WTC11 (cell line): ENCODE data around the gene ATXN10.

Experiments used
- CREB1 ChIP-seq: sonication (generic); formaldehyde crosslinking; IDR thresholded peaks from 2 replicates; pipeline ENCODE4 v1.8.0; 2023; ENCODE audit warnings: mild to moderate bottlenecking, missing genetic modification reagents
- EMX1 ChIP-seq: fragments of 250-450 bp; sonication (Bioruptor Pico); IDR thresholded peaks from 2 replicates; pipeline ENCODE4 v1.8.0; 2021; ENCODE audit warnings: mild to moderate bottlenecking
- ESRRA ChIP-seq: sonication (generic); formaldehyde crosslinking; IDR thresholded peaks from 2 replicates; pipeline ENCODE4 v1.8.1; 2022; ENCODE audit warnings: mild to moderate bottlenecking, missing genetic modification reagents, borderline replicate concordance
- FOXP1 ChIP-seq: sonication (generic); formaldehyde crosslinking; IDR thresholded peaks from 2 replicates; pipeline ENCODE4 v1.8.0; 2022; ENCODE audit warnings: missing genetic modification reagents, mild to moderate bottlenecking, moderate library complexity, borderline replicate concordance
- JUN ChIP-seq: sonication (generic); formaldehyde crosslinking; IDR thresholded peaks from 2 replicates; pipeline ENCODE4 v1.8.0; 2023; ENCODE audit warnings: mild to moderate bottlenecking, missing genetic modification reagents
- KAT7 ChIP-seq: sonication (generic); formaldehyde crosslinking; IDR thresholded peaks from 2 replicates; pipeline ENCODE4 v1.8.1; 2023; ENCODE audit warnings: missing genetic modification reagents, mild to moderate bottlenecking, borderline replicate concordance
- RELA ChIP-seq: sonication (generic); formaldehyde crosslinking; IDR thresholded peaks from 2 replicates; pipeline ENCODE4 v1.8.1; 2022; ENCODE audit warnings: missing genetic modification reagents, mild to moderate bottlenecking, borderline replicate concordance
- TF ChIP-seq, protein P1 (sequence below): sonication (generic); formaldehyde crosslinking; IDR thresholded peaks from 2 replicates; pipeline ENCODE4 v1.8.0; 2022; ENCODE audit warnings: mild to moderate bottlenecking, missing genetic modification reagents
- TF ChIP-seq, protein P2 (sequence below): fragments of 200-600 bp; IDR thresholded peaks from 2 replicates; pipeline ENCODE4 v1.8.0; 2022; ENCODE audit warnings: antibody characterized with exemption
- TF ChIP-seq, protein P3 (sequence below): sonication (generic); formaldehyde crosslinking; IDR thresholded peaks from 2 replicates; pipeline ENCODE4 v1.8.1; 2022; ENCODE audit warnings: low read depth, missing genetic modification reagents, borderline replicate concordance
- TF ChIP-seq, protein P4 (sequence below): sonication (generic); formaldehyde crosslinking; IDR thresholded peaks from 2 replicates; pipeline ENCODE4 v1.8.1; 2023; ENCODE audit warnings: mild to moderate bottlenecking, missing genetic modification reagents, moderate library complexity
- TF ChIP-seq, protein P5 (sequence below): fragments of 250-450 bp; sonication (Bioruptor Pico); IDR thresholded peaks from 2 replicates; pipeline ENCODE4 v1.9.0; 2021; ENCODE audit warnings: mild to moderate bottlenecking, borderline replicate concordance
- TF ChIP-seq, protein P6 (sequence below): sonication (generic); formaldehyde crosslinking; IDR thresholded peaks from 2 replicates; pipeline ENCODE4 v1.8.1; 2023; ENCODE audit warnings: mild to moderate bottlenecking, missing genetic modification reagents, borderline replicate concordance
- TF ChIP-seq, protein P7 (sequence below): fragments of 250-450 bp; sonication (Bioruptor Pico); IDR thresholded peaks from 2 replicates; pipeline ENCODE4 v1.9.0; 2021; ENCODE audit warnings: mild to moderate bottlenecking

DNA sequence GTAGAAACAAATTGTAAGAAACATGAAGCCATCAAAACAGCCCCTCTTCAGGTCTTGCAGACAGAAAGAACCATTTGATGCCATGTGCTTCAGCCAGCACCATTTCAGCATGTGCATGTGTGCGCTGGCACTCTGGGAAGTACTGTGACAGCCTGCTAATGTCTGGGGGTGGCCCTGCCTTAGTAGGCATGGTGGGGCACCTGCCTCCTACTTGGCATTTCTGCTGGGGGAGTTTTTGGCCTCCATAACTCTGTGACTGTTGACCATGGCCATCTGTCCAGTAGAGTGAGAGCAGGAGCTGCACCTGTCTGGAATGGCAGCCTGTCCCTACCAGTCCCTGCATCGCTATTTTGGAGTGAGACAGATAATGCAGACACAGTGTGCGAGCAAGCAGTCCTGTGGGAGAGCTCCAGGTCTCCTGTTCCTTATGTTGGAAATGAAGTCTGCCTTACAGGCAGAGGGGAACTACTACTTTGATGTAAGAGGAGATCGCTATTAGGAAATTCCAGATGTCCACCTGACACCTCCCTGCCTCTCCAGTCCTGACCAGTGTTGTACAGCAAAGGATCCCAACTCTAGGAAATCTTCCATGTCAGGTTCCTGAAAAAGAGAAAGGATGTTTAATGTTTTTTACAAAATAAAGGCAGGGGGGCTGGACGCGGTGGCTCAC lies 102.5 kb downstream of the ATXN10 start:
- TF ChIP-seq, protein P1, sequence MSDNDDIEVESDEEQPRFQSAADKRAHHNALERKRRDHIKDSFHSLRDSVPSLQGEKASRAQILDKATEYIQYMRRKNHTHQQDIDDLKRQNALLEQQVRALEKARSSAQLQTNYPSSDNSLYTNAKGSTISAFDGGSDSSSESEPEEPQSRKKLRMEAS (CRISPR knock-in tag) = no peak
- TF ChIP-seq, protein P2, sequence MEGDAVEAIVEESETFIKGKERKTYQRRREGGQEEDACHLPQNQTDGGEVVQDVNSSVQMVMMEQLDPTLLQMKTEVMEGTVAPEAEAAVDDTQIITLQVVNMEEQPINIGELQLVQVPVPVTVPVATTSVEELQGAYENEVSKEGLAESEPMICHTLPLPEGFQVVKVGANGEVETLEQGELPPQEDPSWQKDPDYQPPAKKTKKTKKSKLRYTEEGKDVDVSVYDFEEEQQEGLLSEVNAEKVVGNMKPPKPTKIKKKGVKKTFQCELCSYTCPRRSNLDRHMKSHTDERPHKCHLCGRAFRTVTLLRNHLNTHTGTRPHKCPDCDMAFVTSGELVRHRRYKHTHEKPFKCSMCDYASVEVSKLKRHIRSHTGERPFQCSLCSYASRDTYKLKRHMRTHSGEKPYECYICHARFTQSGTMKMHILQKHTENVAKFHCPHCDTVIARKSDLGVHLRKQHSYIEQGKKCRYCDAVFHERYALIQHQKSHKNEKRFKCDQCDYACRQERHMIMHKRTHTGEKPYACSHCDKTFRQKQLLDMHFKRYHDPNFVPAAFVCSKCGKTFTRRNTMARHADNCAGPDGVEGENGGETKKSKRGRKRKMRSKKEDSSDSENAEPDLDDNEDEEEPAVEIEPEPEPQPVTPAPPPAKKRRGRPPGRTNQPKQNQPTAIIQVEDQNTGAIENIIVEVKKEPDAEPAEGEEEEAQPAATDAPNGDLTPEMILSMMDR = no peak
- TF ChIP-seq KAT7 (CRISPR knock-in tag) = no peak
- no peak for TF ChIP-seq RELA (CRISPR knock-in tag)
- TF ChIP-seq, protein P3, sequence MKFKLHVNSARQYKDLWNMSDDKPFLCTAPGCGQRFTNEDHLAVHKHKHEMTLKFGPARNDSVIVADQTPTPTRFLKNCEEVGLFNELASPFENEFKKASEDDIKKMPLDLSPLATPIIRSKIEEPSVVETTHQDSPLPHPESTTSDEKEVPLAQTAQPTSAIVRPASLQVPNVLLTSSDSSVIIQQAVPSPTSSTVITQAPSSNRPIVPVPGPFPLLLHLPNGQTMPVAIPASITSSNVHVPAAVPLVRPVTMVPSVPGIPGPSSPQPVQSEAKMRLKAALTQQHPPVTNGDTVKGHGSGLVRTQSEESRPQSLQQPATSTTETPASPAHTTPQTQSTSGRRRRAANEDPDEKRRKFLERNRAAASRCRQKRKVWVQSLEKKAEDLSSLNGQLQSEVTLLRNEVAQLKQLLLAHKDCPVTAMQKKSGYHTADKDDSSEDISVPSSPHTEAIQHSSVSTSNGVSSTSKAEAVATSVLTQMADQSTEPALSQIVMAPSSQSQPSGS = no peak
- TF ChIP-seq FOXP1 = no peak
- no peak for TF ChIP-seq CREB1 (CRISPR knock-in tag)
- TF ChIP-seq EMX1 (CRISPR knock-in tag) = no peak
- TF ChIP-seq JUN (CRISPR knock-in tag) = no peak
- TF ChIP-seq, protein P4, sequence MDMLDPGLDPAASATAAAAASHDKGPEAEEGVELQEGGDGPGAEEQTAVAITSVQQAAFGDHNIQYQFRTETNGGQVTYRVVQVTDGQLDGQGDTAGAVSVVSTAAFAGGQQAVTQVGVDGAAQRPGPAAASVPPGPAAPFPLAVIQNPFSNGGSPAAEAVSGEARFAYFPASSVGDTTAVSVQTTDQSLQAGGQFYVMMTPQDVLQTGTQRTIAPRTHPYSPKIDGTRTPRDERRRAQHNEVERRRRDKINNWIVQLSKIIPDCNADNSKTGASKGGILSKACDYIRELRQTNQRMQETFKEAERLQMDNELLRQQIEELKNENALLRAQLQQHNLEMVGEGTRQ = no peak
- TF ChIP-seq, protein P5, sequence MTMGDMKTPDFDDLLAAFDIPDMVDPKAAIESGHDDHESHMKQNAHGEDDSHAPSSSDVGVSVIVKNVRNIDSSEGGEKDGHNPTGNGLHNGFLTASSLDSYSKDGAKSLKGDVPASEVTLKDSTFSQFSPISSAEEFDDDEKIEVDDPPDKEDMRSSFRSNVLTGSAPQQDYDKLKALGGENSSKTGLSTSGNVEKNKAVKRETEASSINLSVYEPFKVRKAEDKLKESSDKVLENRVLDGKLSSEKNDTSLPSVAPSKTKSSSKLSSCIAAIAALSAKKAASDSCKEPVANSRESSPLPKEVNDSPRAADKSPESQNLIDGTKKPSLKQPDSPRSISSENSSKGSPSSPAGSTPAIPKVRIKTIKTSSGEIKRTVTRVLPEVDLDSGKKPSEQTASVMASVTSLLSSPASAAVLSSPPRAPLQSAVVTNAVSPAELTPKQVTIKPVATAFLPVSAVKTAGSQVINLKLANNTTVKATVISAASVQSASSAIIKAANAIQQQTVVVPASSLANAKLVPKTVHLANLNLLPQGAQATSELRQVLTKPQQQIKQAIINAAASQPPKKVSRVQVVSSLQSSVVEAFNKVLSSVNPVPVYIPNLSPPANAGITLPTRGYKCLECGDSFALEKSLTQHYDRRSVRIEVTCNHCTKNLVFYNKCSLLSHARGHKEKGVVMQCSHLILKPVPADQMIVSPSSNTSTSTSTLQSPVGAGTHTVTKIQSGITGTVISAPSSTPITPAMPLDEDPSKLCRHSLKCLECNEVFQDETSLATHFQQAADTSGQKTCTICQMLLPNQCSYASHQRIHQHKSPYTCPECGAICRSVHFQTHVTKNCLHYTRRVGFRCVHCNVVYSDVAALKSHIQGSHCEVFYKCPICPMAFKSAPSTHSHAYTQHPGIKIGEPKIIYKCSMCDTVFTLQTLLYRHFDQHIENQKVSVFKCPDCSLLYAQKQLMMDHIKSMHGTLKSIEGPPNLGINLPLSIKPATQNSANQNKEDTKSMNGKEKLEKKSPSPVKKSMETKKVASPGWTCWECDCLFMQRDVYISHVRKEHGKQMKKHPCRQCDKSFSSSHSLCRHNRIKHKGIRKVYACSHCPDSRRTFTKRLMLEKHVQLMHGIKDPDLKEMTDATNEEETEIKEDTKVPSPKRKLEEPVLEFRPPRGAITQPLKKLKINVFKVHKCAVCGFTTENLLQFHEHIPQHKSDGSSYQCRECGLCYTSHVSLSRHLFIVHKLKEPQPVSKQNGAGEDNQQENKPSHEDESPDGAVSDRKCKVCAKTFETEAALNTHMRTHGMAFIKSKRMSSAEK (CRISPR knock-in tag) = no peak
- TF ChIP-seq, protein P6, sequence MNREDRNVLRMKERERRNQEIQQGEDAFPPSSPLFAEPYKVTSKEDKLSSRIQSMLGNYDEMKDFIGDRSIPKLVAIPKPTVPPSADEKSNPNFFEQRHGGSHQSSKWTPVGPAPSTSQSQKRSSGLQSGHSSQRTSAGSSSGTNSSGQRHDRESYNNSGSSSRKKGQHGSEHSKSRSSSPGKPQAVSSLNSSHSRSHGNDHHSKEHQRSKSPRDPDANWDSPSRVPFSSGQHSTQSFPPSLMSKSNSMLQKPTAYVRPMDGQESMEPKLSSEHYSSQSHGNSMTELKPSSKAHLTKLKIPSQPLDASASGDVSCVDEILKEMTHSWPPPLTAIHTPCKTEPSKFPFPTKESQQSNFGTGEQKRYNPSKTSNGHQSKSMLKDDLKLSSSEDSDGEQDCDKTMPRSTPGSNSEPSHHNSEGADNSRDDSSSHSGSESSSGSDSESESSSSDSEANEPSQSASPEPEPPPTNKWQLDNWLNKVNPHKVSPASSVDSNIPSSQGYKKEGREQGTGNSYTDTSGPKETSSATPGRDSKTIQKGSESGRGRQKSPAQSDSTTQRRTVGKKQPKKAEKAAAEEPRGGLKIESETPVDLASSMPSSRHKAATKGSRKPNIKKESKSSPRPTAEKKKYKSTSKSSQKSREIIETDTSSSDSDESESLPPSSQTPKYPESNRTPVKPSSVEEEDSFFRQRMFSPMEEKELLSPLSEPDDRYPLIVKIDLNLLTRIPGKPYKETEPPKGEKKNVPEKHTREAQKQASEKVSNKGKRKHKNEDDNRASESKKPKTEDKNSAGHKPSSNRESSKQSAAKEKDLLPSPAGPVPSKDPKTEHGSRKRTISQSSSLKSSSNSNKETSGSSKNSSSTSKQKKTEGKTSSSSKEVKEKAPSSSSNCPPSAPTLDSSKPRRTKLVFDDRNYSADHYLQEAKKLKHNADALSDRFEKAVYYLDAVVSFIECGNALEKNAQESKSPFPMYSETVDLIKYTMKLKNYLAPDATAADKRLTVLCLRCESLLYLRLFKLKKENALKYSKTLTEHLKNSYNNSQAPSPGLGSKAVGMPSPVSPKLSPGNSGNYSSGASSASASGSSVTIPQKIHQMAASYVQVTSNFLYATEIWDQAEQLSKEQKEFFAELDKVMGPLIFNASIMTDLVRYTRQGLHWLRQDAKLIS (CRISPR knock-in tag) = no peak
- TF ChIP-seq, protein P7, sequence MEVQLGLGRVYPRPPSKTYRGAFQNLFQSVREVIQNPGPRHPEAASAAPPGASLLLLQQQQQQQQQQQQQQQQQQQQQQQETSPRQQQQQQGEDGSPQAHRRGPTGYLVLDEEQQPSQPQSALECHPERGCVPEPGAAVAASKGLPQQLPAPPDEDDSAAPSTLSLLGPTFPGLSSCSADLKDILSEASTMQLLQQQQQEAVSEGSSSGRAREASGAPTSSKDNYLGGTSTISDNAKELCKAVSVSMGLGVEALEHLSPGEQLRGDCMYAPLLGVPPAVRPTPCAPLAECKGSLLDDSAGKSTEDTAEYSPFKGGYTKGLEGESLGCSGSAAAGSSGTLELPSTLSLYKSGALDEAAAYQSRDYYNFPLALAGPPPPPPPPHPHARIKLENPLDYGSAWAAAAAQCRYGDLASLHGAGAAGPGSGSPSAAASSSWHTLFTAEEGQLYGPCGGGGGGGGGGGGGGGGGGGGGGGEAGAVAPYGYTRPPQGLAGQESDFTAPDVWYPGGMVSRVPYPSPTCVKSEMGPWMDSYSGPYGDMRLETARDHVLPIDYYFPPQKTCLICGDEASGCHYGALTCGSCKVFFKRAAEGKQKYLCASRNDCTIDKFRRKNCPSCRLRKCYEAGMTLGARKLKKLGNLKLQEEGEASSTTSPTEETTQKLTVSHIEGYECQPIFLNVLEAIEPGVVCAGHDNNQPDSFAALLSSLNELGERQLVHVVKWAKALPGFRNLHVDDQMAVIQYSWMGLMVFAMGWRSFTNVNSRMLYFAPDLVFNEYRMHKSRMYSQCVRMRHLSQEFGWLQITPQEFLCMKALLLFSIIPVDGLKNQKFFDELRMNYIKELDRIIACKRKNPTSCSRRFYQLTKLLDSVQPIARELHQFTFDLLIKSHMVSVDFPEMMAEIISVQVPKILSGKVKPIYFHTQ (CRISPR knock-in tag) = no peak
- no peak for TF ChIP-seq ESRRA
